SHP77 (cell line): ENCODE data around the gene SPHK2.
A peak's percentile ranks its signal among the peaks of the same experiment; 100 is the strongest.
"Not testable (repeated sequence)": the region's sequence is repeated elsewhere in the genome, so short reads cannot be mapped to it uniquely, and the experiment has no call there.

Source experiments
- DNase-seq, 2 experiments: peaks; one replicate each; lab custom pipeline; 2025; lab: John Stamatoyannopoulos, UW

Gene SPHK2, protein sequence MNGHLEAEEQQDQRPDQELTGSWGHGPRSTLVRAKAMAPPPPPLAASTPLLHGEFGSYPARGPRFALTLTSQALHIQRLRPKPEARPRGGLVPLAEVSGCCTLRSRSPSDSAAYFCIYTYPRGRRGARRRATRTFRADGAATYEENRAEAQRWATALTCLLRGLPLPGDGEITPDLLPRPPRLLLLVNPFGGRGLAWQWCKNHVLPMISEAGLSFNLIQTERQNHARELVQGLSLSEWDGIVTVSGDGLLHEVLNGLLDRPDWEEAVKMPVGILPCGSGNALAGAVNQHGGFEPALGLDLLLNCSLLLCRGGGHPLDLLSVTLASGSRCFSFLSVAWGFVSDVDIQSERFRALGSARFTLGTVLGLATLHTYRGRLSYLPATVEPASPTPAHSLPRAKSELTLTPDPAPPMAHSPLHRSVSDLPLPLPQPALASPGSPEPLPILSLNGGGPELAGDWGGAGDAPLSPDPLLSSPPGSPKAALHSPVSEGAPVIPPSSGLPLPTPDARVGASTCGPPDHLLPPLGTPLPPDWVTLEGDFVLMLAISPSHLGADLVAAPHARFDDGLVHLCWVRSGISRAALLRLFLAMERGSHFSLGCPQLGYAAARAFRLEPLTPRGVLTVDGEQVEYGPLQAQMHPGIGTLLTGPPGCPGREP

DNA sequence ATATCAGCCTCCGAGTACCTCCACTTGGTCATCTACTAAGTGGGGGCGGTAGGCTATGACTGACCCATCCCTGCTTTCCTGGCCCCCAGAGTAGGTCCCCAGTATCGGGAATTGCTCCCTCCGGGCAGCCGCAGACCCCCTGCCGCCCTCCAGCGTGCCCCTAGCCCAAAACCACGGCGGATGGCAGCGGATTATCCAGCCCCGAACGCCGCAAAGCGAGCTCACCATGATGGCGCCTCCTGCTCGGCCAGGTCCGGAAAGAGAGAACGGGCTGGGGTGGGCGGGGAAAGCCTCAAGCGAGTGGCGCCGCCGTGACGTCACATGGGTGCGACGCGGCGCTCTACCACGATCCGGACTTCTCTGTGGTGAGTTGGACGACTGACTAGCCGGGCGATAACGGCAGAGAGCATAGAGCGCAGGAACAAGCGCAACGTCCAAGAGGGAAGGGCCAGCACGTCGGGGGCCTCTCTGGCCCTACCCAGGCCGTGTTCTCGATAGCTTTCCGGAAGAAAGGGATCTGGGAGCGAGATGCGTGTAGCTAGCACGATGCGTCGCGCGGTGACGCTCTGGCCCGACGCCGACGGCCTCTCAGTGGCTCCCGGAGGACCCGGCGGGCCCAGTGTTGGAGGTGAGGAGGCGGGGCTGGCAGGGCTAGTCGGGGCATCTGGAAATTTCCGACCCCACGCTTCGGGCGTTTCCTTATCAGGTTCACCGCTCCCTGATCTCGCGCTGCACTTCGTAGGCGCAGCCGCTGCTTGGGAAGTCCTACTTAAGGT is at the start of gene SPHK2, which contains the start of gene RPL18:
Gene SPHK2 (plus strand): TSS at position 591 of the 776 bp plus-strand sequence. CDS start 1,009 bp downstream, outside the sequence.
Gene RPL18 (minus strand): TSS at position 263 of the 776 bp plus-strand sequence. CDS start 35 bp downstream, at position 228.
- DNase-seq: peak; percentile 96 to 97

DNA sequence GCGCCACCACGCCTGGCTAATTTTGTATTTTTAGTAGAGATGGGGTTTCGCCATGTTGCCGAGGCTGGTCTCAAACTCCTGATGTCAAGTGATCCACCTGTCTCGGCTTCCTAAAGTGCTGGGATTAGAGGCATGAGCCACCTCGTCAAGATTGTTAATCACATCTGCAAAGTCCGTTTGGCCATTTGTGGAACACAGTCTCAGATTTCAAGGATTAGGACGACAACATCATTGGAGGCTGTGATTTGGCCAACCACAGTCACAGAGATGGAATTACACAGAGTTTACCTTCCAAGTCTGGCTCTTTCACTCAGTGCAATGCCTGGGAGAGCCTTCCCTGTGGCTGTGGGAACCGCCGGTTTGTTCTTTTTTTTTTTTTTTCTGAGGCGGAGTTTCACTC is 49.5 kb upstream of the SPHK2 start:
- no peak for DNase-seq

DNA sequence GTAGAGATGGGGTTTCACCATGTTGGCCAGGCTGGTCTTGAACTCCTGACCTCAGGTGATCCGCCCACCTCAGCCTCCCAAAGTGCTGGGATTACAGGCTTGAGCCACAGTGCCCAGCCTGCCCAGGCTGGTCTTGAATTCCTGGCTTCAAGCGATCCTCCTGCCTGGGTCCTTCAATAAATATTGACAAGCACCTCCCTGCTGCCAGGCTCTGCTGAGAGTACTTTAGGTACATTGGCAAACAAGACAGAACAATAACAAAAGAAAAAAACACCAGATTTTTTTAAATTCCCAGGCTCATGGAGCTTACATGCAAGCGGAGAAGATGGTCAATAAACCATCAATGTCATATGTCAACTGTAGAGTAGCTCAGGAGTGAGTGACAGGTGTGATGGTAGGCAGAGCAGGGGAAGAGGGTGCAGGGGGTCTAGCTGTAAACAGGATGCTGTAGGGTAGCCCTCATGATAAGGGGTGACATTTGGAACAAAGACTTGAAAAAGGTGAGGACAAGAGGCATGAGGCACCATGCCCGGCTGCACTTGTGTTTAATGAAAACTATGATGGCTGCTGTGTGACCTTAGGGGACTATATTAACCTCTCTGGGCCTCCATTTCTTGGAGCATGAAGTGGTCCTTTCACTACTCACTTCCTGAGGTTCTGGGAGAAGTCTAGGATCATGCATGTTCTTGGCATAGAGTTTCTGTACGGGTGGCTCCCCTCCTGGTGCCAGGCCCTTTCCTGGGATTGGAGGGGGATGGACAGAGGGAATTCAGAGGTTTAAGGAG is 47.7 kb upstream of the SPHK2 start:
- DNase-seq: no peak

DNA sequence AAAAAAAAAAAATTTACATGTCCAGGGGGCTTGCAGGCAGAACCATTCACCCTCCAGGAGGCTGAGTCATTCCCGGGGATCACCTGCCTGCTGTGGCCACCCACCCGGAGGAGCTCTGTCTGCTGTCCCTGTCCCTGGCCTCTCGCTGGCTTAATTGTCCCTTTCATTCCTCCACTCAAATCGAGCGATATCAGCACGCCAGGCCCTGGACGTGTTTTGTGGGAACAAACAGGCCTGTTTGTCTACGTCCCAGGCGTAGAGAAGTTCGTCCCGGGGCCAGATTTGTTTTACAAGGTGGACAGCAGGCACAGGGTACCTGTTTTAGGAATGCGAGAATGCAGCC is 46.2 kb upstream of the SPHK2 start:
- DNase-seq: no peak

DNA sequence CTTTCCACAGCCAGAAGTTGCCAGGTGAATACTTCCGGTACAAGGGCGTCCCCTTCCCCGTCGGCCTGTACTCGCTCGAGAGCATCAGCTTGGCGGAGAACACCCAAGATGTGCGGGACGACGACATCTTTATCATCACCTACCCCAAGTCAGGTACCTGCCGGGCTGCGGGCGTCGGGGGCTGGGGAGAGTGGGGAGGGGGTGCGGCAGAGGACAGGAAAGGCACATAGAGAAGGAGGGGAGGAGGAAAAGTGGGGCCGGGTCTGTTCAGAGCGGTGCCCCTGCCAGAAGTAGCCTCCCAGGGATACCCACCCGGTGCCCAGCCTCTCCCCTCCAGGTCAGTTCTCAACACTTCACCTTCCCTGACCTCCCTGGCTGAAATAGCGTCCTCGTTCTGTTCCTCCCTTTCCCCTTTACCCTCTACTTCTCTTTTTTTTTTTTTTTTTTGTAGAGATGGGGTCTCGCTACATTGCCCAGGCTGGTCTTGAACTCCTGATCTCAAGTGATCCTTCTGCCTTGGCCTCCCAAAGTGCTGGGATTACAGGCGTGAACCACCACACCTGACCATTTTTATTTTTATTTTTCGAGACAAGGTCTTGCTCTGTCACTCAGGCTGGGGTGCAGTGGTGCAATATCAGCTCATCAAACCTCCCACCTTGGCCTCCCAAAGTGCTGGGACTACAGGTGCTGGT is 43.2 kb upstream of the SPHK2 start:
- no peak for DNase-seq

DNA sequence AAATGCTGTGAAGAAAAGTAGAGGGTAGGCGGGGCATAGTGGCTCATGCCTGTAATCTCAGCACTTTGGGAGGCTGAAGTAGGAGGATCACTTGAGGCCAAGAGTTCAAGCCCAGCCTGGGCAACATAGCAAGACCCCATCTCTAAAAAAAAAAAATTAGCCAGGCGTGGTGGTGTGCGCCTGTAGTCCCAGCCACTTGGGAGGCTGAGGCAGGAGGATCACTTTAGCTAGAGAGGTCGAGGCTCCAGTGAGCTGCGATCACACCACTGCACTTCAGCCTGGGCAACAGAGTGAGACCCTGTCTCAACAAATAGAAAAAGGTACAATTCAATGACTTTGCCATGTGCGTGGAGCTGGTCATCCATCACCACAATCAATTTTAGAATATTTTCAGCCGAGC is 41.4 kb upstream of the SPHK2 start:
- DNase-seq: not testable (repeated sequence)

DNA sequence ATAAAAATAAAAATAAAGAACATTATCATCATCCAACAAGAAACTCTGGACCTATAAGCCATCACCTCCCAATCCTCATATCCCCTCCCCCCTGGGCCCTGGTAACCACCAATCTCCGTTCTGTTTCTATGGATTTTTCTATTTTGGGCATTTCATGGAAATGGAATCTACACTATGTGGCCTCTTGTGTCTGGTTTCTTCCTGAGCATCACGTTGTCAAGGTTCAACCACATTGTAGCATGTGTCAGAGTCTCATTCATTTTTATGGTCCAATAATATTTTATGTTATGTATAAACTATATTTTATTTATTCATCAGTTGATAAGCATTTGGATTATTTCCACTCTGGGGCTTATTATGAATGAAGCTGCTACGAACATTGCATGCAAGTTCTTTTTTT is 40.4 kb upstream of the SPHK2 start:
- DNase-seq: no peak

DNA sequence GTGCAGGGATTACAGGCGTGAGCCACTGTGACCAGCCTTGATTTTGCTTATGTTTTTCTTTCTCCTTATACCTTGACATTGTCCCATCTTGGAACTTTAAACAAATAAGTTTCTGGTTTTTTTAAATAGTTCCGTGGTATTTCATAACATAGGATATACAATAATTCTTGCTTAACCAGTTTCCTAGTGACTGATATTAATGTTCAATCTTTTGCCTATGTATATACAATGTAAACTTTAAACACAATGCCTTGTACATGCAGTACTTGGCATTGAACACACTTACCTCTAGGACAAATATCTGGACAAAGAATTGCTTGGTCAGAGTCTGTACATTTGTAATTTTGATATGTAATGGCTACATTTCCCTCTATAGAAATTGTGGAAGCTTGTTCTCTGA is 37.1 kb upstream of the SPHK2 start:
- no peak for DNase-seq

DNA sequence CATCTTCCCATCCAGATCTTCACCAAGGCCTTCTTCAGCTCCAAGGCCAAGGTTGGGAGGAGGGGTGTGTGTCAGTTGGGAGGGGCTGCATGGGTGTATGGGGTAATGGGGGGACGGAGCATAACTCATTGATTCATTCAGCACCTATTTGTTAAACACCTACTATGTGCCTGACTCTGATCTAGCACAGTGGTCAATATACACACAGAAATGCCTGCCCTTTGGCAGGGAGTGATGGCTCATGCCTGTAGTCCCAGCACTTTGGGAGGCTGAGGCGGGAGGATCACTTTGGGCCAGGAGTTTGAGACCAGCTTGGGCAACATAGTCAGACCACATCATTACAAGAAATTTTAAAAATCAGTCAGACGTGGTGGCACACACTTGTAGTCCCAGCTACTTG is 31.9 kb upstream of the SPHK2 start:
- DNase-seq: no peak

DNA sequence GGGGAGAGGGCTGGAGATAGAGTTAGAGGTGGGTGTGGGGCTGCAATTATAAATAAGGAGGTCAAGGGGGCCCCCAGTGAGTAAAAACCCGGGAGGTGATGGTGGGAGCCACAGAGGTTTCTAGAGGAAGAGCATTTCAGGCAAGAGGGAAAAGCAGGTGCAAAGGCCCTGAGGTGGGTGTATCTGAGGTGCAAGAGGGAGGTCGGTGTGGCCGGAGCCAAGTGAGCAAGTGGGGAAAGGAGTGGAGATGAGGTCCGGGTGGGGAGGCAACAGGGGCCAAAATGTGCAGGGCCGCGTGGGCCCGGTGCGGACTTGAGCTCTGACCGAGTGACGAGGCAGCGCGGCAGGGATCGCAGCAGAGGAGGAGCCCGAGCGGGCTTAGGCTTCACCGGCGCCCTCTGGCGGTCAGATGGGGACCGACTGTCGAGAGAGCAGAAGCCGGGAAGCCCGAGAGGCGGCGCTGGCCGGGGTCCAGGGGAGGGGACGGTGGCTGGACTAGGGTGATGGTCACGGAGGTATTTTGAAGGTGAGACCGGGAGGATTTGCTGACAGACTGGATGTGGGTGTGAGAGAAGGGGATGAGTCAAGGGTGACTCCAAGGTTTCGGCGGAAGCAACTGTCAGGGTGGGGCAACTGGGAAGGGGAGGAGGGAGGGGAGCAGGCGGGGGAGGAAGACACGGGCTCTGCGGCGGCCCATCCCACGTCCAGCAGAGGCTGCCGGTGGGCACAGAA is 30.5 kb upstream of the SPHK2 start:
- DNase-seq: peak; percentile 62 to 84

DNA sequence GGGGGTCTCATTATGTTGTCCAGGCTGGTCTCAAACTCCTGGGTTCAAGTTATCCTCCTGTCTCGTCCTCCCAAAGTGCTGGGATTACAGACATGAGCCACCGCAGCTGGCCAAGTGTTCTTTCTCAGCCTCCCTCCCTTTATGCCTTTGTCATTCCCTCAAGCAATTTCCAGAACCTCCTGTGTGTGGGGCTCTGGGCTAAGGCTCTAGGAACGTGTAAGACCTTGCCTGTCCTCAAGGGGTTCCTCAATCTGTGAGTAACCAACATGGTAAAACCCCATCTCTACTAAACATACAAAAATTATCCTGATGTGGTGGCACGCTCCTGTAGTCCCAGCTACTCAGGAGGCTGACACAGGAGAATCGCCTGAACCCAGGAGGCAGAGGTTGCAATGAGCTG is 28.3 kb upstream of the SPHK2 start:
- no peak for DNase-seq

DNA sequence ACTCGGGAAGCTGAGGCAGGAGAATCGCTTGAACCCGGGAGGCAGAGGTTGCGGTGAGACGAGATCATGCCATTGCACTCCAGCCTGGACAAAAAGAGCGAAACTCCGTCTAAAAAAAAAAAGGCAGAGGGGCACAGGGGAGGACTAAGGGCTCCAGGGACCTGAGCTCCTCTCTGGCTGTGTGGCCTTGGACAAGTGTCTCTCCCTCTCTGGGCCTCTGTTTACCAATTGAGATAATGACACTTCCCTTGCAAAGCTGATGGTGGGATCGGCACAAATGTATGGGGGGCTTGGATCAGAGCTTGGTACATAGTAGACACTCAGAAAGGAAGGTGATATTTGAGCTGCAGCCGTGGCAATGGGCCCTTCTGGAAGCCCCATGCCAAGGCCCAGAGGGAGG is 24.1 kb upstream of the SPHK2 start:
- DNase-seq: no peak

DNA sequence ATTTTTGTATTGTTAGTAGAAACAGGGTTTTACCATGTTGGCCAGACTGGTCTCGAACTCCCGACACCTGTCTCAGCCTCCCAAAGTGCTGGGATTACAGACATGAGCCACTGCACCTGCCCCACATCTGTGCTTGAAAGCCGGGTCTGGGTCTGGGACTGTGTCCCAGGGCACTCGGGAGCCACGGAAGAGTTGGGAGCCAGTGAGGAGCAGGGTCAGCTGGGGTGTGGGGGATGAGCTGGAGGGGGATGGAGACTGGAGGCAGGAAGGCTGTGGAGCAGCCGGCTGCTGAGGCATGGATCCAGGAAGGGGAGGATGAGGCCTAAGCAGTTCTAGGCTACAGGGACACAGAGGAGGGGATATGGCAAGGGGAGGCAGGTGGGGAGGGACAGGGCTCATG is 23.5 kb upstream of the SPHK2 start:
- no peak for DNase-seq

DNA sequence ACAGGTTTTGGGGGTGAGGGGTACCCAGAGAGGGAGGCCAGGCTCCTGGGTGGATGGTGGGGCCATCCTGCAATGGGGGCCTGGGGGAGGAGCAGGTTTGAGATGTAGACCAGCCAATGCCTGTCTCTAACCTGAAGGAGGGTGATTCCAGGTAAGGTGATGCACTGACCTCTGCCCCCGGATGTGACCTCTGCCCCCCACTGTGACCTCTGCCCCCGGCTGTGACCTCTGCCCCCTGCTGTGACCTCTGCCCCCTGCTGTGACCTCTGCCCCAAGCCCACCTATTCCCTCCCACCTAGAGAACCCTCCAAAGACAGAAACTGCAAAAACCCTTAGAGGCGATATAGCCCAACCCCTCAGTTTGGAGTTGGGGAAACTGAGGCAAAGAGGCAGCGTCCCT is 23.1 kb upstream of the SPHK2 start:
- no peak for DNase-seq

DNA sequence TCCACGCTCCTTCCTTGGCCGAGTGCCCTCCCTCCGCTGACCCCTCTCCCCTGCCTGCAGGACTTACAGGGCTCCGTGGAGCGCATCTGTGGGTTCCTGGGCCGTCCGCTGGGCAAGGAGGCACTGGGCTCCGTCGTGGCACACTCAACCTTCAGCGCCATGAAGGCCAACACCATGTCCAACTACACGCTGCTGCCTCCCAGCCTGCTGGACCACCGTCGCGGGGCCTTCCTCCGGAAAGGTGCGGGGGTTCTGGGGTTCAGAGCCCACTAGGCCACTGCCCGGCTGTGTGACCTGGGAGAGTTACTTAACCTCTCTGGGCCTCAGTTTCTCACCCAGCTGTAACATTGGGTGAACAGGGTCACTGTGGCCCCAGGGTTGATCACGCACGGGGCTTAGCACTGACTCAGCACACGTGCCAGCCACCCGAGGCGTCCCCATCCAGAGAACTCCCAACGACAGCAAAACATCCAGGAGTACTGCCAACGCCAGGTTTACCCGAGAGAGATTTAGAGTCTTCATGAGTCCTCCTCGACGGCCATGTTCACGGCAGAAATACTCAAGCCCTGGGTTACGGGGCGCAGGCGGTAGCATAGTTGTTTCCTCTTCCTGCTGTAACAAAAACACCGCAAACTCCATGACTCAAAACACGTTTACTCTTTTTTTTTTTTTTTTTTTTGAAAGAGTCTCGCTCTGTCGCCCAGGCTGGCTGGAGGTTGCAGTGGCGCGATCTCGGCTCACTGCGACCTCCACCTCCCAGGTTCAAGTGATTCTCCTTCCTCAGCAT is 22.4 kb upstream of the SPHK2 start:
- DNase-seq: no peak

DNA sequence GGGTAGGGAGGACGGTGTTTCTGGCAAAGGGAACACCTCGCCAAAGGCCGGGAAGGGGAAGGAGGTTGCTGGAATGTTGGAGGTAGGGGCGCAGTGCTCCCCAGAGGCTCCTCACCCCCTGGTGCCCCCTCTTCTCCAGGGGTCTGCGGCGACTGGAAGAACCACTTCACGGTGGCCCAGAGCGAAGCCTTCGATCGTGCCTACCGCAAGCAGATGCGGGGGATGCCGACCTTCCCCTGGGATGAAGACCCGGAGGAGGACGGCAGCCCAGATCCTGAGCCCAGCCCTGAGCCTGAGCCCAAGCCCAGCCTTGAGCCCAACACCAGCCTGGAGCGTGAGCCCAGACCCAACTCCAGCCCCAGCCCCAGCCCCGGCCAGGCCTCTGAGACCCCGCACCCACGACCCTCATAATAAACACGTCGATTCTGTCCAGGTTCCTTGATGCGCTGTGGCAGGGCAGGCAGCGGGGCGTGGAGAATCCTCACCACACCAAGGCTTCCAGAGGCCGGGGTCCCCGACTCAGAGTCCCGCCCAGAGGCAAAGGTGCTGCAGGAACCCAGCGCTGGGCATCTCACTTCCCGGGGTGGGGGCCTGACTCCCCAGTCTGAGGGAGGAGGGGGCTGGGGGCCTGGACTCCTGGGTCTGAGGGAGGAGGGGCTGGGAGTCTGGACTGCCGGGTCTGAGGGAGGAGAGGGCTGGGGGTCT is 20.2 kb upstream of the SPHK2 start:
- no peak for DNase-seq

DNA sequence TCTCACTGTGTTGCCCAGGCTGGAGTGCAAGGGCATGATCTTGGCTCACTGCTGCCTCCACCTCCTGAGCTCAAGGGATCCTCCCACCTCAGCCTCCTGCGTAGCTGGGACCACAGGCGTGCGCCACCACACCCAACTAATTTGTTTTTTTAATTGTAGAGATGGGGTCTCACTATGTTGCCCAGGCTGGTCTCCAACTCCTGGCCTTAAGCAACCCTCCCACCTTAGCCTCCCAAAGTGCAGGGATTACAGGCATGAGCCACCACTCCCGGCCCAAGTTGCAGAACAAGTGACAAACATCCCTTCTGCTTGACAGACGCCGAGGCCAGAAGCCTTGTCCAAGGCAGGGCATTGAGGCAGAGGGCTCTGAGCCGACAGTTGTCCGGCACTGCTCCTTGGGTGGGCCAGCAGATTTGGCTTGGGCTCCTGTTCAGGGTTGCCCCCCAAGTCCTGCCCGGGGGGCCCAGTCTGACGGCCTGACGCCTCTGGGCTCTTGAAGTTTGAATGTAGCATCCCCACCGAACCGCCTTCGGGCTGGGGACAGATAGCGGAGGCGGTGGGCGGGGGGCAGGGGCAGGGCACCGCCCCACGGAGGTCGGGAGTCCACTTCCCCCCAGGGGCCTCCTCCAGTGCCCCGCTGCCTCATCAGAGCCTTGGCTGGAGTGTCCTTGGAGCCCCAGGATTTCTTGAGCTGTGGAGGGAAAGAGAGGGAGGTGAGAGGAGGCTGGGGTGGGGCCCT is 18.5 kb upstream of the SPHK2 start:
- DNase-seq: no peak

DNA sequence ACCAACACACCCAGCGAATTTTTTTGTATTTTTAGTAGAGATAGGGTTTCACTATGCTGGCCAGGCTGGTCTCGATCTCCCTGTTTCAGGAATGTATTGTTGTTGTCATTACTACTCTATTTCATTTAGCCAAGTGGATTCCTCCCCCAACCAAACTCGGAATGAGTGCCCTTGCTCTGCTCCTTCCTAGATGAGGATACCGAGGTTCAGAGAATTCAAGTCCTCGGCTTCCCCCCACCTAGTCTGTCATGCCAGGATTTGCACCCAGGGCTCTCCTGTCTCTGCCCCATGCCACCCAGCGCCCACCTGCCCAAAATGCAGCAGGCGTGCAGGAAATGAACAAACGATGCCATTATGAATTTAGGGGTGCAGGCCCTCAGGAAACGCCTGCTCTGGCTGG is 16.3 kb upstream of the SPHK2 start:
- DNase-seq: no peak

DNA sequence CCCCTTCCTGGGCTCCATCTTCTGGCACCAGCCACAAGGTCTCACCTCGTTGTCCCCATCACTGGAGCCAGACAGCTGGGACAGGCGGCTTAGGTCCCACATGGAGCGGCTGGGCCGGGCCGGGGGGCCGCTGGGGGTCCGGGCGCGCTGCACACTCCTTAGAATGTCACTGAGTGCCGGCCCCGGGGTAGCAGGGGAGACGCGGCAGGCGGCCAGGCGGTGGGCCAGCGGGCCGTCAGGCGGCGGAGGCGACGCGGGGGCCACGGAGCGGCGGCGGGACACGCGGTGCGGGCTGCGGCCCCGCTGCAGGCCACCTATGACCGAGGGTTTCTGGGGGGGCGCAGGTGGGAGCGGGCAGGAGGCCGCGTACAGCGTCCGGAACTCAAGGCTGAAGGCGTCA is 15.9 kb upstream of the SPHK2 start:
- DNase-seq: no peak
